GM19025 (cell line): Measurements from ENCODE around the gene PLEKHM3.

ENCODE experiments used
- ATAC-seq: cut with Tn5 transposase; IDR thresholded peaks from one replicate; pipeline ENCODE4 v1.9.1; 2021; ENCODE audit warnings: mild to moderate bottlenecking, low read depth, moderate library complexity; ENCODE audit not compliant: unreplicated experiment

Gene PLEKHM3

GRCh38 chr2:207868855-207869596, 156.3 kb downstream of the PLEKHM3 start:
- no peak for ATAC-seq

- no peak for ATAC-seq
Observed at GRCh38 chr2:207867905-207868304, 157.4 kb downstream of the PLEKHM3 start.

- ATAC-seq: no peak
Observed at GRCh38 chr2:207867056-207867455, 158.3 kb downstream of the PLEKHM3 start.

- no peak for ATAC-seq
Observed at GRCh38 chr2:207865210-207865609, 160.1 kb downstream of the PLEKHM3 start.

- no peak for ATAC-seq
Observed at GRCh38 chr2:207863345-207863744, 162.0 kb downstream of the PLEKHM3 start.

GRCh38 chr2:207861789-207862188, 163.5 kb downstream of the PLEKHM3 start:
- no peak for ATAC-seq

- ATAC-seq: no peak
Observed at GRCh38 chr2:207860685-207861084, 164.6 kb downstream of the PLEKHM3 start.

- no peak for ATAC-seq
Observed at GRCh38 chr2:207855591-207855990, 169.7 kb downstream of the PLEKHM3 start.

- ATAC-seq: no peak
Observed at GRCh38 chr2:207854484-207855440, 170.6 kb downstream of the PLEKHM3 start.

GRCh38 chr2:207852791-207853190, 172.5 kb downstream of the PLEKHM3 start:
- no peak for ATAC-seq

GRCh38 chr2:207849443-207849842, 175.9 kb downstream of the PLEKHM3 start:
- ATAC-seq: no peak

- no peak for ATAC-seq
Observed at GRCh38 chr2:207848545-207848928, 176.8 kb downstream of the PLEKHM3 start.

GRCh38 chr2:207847807-207848544, 177.4 kb downstream of the PLEKHM3 start:
- ATAC-seq: no peak

GRCh38 chr2:207847098-207847806, 178.1 kb downstream of the PLEKHM3 start:
- no peak for ATAC-seq

GRCh38 chr2:207845202-207845864, 180.0 kb downstream of the PLEKHM3 start:
- no peak for ATAC-seq

GRCh38 chr2:207844648-207845047, 180.7 kb downstream of the PLEKHM3 start:
- no peak for ATAC-seq

GRCh38 chr2:207840101-207840500, 185.2 kb downstream of the PLEKHM3 start:
- no peak for ATAC-seq

- no peak for ATAC-seq
Observed at GRCh38 chr2:207839575-207839974, 185.8 kb downstream of the PLEKHM3 start.

- ATAC-seq: no peak
Observed at GRCh38 chr2:207839028-207839427, 186.3 kb downstream of the PLEKHM3 start.
